HG03571 (cell line): ENCODE results near the gene TGFBR2.
A peak's percentile ranks its signal among the peaks of the same experiment; 100 is the strongest.
"Not testable (repeated sequence)": the region's sequence is repeated elsewhere in the genome, so short reads cannot be mapped to it uniquely, and the experiment has no call there.

Source experiments
- ATAC-seq: cut with Tn5 transposase; IDR thresholded peaks from one replicate; pipeline ENCODE4 v1.9.1; 2021; ENCODE audit not compliant: unreplicated experiment

The TGFBR2 gene

DNA sequence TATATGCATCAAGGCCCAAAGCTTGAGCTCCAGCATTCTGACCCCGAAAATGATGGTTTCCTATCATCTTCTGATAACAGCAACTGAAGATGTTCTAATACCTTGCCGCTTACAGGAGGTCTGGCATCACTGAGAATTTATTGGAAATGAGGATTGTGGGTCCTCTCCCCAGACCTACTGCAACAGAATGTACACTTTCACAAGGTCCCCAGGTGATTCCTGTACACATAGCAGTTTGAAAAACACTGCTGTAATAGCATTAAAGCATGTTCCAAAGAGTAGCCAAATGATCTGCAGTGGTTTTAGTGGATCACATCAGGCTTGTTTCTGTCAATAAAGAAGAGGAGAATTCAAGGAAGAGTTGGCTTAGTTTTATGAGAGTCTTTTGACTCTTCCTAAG lies 11.3 kb downstream of the TGFBR2 start:
- no peak for ATAC-seq

GRCh38 chr3:30618526-30618925 lies 12.1 kb downstream of the TGFBR2 start:
- no peak for ATAC-seq

GRCh38 chr3:30619318-30619717 lies 12.9 kb downstream of the TGFBR2 start:
- ATAC-seq, result no peak

- no peak for ATAC-seq
Observed at GRCh38 chr3:30620402-30621360, 14.3 kb downstream of the TGFBR2 start.

- ATAC-seq, result no peak
Observed at GRCh38 chr3:30621576-30621975, 15.2 kb downstream of the TGFBR2 start.

- no peak for ATAC-seq
Observed at GRCh38 chr3:30622047-30622545, 15.7 kb downstream of the TGFBR2 start.

GRCh38 chr3:30622790-30623189 lies 16.4 kb downstream of the TGFBR2 start:
- no peak for ATAC-seq

DNA sequence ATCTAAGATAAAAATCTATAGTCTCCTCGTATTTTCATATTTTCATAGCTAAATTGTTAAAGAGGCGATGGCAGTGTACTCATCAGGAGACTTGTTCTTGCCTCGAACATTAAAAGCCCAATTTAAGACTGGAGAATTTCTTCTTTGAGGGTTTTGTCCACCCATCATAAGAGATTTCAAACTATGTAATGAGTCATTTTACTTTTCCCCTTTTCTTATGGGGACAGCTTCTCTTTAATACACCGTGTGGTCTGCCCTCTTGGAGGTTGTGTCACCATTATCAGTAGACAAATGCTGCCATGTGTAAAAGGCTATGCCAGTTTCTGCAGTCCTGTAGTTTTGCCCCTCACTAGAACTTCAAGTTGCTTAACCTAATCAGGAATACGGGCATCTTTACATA lies 16.9 kb downstream of the TGFBR2 start:
- no peak for ATAC-seq

DNA sequence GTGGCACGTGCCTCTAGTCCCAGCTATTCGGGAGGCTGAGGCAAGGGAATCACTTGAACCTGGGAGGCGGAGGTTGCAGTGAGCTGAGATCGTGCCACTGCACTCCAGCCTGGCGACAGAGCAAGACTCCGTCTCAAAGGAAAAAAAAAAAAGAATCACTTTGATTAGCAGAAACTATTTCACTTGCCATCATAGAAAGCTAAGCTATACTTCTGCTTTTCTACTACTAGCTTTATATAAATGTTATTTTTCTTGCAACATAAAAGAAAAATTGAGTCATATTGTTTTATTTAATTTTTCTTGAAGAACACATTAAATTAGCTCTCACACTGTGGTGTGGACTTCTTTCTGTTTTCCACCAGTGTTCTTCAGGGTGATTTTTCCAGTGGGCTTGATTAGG lies 18.1 kb downstream of the TGFBR2 start:
- not testable (repeated sequence) for ATAC-seq

DNA sequence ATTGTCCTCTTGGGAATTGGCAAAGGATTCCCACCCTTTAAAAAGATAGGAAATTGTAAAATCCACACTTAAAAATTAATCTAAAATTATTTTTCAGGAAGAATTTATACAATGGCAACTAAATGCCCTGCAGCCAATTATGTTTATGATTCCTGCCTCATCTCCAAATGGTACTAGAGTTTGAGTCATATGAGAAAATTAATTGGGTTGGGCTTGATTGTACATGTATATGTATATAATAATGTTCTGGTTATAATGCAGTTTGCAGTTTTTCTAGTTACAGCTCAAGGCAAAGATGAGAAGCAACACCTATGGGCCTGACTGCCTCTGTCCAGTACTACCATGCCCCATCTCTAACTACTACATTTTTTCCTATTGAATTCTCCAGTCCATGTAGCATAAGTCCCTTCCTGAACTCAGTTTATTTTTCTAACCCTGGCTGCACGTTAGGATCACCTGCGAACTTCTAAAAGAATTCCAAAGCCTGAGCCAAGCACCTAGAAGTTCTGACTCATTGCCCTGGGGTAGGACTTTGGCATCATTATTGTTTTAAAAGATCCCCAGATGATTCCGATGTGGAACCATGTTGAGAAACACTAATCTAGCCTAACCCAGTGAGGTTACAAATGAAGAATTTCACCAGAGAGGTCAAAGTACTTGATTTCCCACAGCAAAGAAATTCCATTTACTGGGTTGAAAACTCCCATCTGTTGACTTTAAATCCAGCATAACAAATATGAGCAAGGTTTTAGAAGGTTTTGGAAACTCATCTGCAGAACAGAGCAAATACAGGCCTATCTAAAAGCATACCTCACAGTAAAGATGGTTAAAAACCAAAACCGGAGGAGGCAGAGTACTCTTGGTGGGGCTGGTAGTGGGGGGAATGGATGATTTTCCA lies 19.4 kb downstream of the TGFBR2 start:
- ATAC-seq, result no peak

DNA sequence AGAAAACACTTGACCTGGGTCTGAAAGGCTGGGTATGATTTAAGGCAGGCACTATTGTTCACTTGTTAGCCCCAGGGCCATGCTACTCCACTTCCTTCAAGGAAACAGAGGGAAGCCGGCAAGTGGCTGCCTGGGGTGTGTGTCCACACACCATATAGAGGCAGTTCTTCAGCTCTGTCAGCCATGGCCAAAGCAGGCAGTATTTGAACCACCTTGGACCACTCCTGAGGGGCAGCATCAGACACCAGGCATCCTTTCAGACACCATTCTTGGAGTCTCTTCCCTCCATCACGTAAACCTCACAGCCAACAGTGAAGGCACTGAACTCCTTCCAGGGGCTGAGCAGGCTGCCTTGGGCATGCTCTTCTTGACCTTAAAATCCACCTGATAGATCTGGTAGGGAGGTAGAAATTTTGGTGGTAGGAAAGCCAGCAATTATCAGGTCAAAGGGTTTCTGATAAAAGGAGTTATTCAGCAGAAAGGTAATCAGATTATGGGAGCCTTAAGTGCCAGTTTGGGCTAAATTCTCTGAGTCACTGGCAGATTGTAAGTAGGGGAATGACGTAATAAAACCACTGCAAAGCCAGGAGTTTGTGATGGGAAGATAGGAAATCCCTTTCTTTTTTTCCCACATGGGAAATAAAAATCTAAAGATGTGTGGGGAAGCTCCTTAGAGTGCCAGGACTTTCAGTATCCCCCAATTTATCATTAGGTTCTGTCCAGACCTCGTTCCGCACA lies 20.2 kb downstream of the TGFBR2 start:
- no peak for ATAC-seq

- ATAC-seq, result no peak
Observed at GRCh38 chr3:30628205-30628900, 22.0 kb downstream of the TGFBR2 start.

DNA sequence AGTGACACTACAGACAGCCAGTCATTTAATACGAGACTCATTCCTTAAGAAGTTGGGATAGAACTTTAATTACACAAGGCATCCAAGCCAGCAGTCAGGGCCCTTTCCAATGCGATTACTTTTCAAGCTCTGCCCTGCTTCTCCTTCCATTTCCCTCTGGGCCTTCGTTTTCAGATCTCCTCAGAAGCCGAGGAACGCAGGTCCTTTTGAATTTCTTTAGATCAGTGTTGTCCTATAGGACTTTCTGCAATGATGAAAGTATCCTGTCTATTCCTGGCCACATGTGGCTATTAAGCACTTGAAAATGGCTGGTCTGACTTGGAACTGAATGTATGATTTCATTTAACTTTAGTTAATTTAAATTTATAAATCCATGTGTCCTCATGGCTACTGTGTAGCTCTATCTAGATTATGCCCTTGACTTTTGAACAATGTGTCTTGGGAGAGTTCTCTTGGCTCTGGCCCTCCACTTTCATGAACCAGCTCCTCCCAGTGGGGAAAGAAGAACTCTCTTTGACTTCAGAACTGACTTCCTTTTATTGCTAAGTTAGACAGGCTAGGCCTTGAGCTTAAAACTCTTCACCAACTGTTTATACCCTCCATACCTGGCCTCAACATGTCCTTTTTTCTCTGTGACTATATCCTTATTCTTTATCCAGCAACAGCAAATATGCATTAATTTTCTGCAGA lies 22.6 kb downstream of the TGFBR2 start:
- ATAC-seq, result no peak

DNA sequence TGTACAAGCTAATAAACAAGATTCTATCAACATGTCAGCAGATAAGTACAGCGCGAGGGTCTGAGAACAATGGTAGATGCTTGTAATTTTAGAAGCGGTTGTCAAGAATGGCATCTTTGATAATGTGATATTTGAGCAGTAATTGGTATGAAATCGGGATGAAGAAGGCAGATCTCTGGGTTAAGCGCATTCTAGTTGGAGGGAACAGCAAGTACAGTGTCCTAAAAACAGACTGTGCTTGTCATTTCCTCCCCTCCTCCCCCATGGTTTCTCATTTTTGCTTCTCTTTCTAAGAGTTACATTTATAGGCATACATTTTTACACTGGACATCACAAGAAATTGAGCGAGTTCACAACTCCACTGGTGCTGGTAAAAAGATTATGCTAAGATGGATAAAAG lies 23.3 kb downstream of the TGFBR2 start:
- ATAC-seq, result no peak

DNA sequence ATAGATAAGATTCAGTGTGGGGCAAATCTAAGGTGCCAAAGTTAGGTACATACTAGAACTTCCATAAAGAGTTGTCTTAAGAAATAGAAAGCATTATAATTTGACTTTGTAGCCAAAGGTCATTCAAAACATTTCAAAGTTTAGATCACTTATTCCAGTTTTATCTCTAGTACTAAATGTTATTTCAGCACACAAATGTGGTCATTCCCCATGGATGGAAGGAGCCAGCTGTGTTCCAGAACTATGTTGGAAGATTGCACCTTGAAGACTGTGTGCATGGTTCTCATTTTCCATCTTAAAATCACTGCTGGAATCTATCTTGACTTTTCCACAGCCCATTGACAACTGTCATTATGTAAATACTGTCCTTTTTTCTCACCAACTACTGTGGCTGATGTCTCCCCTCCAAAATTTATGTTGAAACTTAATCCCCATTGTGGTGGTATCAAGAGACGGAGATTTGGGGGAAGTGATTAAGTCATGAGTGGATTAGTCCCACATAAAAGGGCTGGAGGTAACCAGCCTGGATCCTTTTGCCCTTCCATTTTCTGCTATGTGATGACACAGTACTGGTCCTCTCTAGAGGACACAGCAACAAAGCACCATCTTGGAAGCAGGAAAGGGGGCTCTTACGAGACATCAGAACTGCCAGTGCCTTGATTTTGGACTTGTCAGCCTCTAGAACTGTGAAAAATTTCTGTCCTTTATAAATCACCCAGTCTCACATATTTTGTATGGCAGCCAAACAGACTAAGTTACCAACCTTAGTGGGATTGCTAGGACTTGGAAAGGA lies 24.0 kb downstream of the TGFBR2 start:
- no peak for ATAC-seq

DNA sequence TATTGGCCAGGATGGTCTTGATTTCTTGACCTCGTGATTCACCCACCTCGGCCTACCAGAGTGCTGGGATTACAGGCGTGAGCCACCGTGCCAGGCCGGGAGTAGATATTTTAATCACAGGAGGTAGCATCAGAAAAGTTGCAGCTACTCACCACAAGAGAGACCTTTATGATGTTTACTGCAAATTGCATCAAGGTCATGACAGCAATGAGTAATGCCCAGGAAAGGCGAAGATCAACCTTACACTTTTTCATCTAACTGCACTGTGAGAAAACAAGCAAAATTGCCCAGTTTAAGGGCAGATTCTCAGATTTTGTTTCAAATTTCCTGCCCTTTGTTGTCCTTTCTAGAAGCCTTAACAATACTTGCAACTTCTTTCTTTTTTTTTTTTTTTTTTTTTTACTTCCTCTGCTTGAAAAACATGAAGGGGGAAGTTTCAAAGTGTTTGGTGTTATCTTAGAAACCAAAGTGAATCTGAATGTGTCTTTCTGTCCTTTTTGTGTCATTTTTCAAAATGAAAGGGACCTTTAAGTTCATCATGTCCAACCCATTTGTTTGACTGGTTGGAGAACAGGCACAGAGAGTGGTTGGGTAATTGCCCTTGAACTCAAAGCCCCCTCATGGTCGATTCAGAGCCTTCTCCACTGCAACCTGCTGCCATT lies 25.0 kb downstream of the TGFBR2 start:
- ATAC-seq, result peak; percentile 58

DNA sequence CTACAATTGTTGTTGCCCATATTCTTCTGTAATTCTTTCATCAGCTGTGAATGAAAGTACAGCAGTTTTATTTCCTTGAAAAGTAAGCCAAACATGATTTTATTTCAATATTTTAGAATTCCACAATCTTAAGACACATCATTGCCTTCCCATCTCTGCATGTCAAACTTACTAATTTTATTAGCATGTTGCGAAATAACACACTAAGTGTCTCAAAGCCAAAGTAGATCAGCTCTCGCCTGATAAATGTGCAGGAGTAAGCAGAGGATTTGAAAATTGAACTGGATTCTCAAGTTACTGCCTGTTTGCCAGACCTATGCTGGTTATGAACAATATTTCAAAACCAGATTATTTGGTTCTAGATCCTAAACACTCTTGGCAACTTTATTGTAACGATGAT lies 25.7 kb downstream of the TGFBR2 start:
- no peak for ATAC-seq

- no peak for ATAC-seq
Observed at GRCh38 chr3:30632521-30632920, 26.1 kb downstream of the TGFBR2 start.
